Epidermal melanocyte (primary cell): ENCODE data around the gene CST6.

ENCODE experiments used
- DNase-seq: peaks from one replicate; pipeline ENCODE4 v3.0.0; 2011; ENCODE audit warnings: low spot score; ENCODE audit not compliant: insufficient read length

The CST6 gene

GRCh38 chr11:66011785-66012303 is at the start of gene CST6:
Gene CST6, plus strand, starts transcription at chr11:66012008. Its CDS starts 37 bp downstream, at chr11:66012045.
- DNase-seq: no peak

- DNase-seq: peak; percentile 77
Measured at GRCh38 chr11:65962141-65962564, 49.7 kb upstream of the CST6 start.

- DNase-seq: no peak
Measured at GRCh38 chr11:65964906-65965305, 46.9 kb upstream of the CST6 start.

GRCh38 chr11:65965986-65966762 is 45.6 kb upstream of the CST6 start:
- DNase-seq: no peak

GRCh38 chr11:65967329-65967934 is 44.4 kb upstream of the CST6 start:
- no peak for DNase-seq

GRCh38 chr11:65968600-65969482 is 43.0 kb upstream of the CST6 start:
- no peak for DNase-seq

- DNase-seq: no peak
Measured at GRCh38 chr11:65972116-65972515, 39.7 kb upstream of the CST6 start.

- DNase-seq: no peak
Measured at GRCh38 chr11:65973439-65974110, 38.2 kb upstream of the CST6 start.

GRCh38 chr11:65975771-65976170 is 36.0 kb upstream of the CST6 start:
- DNase-seq: no peak

- no peak for DNase-seq
Measured at GRCh38 chr11:65976216-65977176, 35.3 kb upstream of the CST6 start.

GRCh38 chr11:65977621-65978390 is 34.0 kb upstream of the CST6 start:
- DNase-seq: no peak

GRCh38 chr11:65978391-65979238 is 33.2 kb upstream of the CST6 start:
- no peak for DNase-seq

GRCh38 chr11:65979261-65979759 is 32.5 kb upstream of the CST6 start:
- no peak for DNase-seq

GRCh38 chr11:65981101-65981740 is 30.6 kb upstream of the CST6 start:
- no peak for DNase-seq

GRCh38 chr11:65981972-65982823 is 29.6 kb upstream of the CST6 start:
- DNase-seq: no peak

GRCh38 chr11:65982824-65983588 is 28.8 kb upstream of the CST6 start:
- DNase-seq: no peak
